Measurements from ENCODE around the gene BIN1. TPM values are rescaled to one million over a fixed set of nuclear protein-coding genes. Genes with fewer than 3 reads are reported as not detected.
A peak's percentile ranks its signal among the peaks of the same experiment; 100 is the strongest.

The BIN1 gene
- polyA plus RNA-seq, 1 of the 3 experiments (the other 2 are of a cell fraction), result 40.3 TPM

- 77% methylated on average over 6 of the region's 6 CpGs for WGBS (ENCODE audit: low lambda C conversion rate)
- DNase-seq, result no peak
- H3K9ac ChIP-seq, result no peak overlapping the region
- POLR2A ChIA-PET, result no interaction called here
- no peak overlapping the region for H3K4me2 ChIP-seq
- H3K9me3 ChIP-seq, result no peaks in the 10 kb centered on the region
- CTCF ChIA-PET, result interaction anchor here (1.0 to 1.9 kb wide), 2 partner anchors 33 to 73 kb away, joined by 3 to 6 read pairs; no protein-coding TSS in a partner anchor
- H3K4me1 ChIP-seq (ENCODE audit: control insufficient read depth in 1 of 2, insufficient read depth in 2 of 2, low read depth in 1 of 2, low read length in 1 of 2), result peaks cover 5 to 48% of the 10 kb centered on the region in 2 experiments; a peak in 2 of 4 replicates
- TF ChIP-seq RFX5 (IDR thresholded peaks at IDR 0.05; ENCODE audit: low read length), result no peak
- H3F3A ChIP-seq (replicated peaks; ENCODE audit: insufficient read depth), result no peaks in the 10 kb centered on the region
- H3K36me3 ChIP-seq (replicated peaks in 1 of 2; ENCODE audit: control insufficient read depth in 1 of 2, insufficient read depth in 2 of 2, low read length in 1 of 2), result no peaks in the 10 kb centered on the region
- no peak overlapping the region for H3K4me3 ChIP-seq (ENCODE audit: low read depth in 2 of 2, low read length in 1 of 2)
- no peaks in the 10 kb centered on the region for H3K27me3 ChIP-seq (ENCODE audit: insufficient read depth)
- H3K27ac ChIP-seq (ENCODE audit: low read depth in 2 of 2, low read length in 1 of 2), result no peak overlapping the region
- peaks cover 13% of the 10 kb centered on the region for H4K20me1 ChIP-seq (ENCODE audit: insufficient read depth)
- H3K79me2 ChIP-seq (ENCODE audit: insufficient read depth), result peaks cover 44% of the 10 kb centered on the region
- H3K9me2 ChIP-seq, result no peaks in the 10 kb centered on the region
- H2AFZ ChIP-seq (ENCODE audit: low read depth), result no peak overlapping the region
These were observed 5.8 kb downstream of the BIN1 start for GRCh38 chr2:127101048-127101611.

- no peak for DNase-seq
- Histone ChIP-seq H3K9me2 (no peaks in the 10 kb centered on the region), H3K27me3 (ENCODE audit: insufficient read depth) (no peaks in the 10 kb centered on the region), H3K36me3 (replicated peaks in 1 of 2; ENCODE audit: control insufficient read depth in 1 of 2, insufficient read depth in 2 of 2, low read length in 1 of 2) (no peaks in the 10 kb centered on the region), H3F3A (replicated peaks; ENCODE audit: insufficient read depth) (no peaks in the 10 kb centered on the region), H3K9me3 (no peaks in the 10 kb centered on the region), H4K20me1 (ENCODE audit: insufficient read depth) (peaks cover 13% of the 10 kb centered on the region), H3K4me2 (no peak overlapping the region), H3K79me2 (ENCODE audit: insufficient read depth) (peaks cover 37% of the 10 kb centered on the region), H3K4me3 (ENCODE audit: low read depth in 2 of 2, low read length in 1 of 2) (no peak overlapping the region), H3K4me1 (ENCODE audit: control insufficient read depth in 1 of 2, insufficient read depth in 2 of 2, low read depth in 1 of 2, low read length in 1 of 2) (peaks cover 5 to 51% of the 10 kb centered on the region in 2 experiments; a peak in 2 of 4 replicates), H2AFZ (ENCODE audit: low read depth) (no peak overlapping the region), H3K27ac (ENCODE audit: low read depth in 2 of 2, low read length in 1 of 2) (no peak overlapping the region), H3K9ac (no peak overlapping the region)
- WGBS (ENCODE audit: low lambda C conversion rate), result 80% methylated on average over 13 of the region's 15 CpGs
- ChIA-PET CTCF (interaction anchor here (1.0 to 1.9 kb wide), 2 partner anchors 32 to 74 kb away, joined by 3 to 6 read pairs; no protein-coding TSS in a partner anchor), POLR2A (no interaction called here)
- TF ChIP-seq FOXJ3 (CRISPR knock-in tag; IDR thresholded peaks at IDR 0.05) (no peak), POLR2AphosphoS5 (IDR thresholded peaks at IDR 0.05; ENCODE audit: low read depth, low read length) (no peak)
These were observed 6.5 kb downstream of the BIN1 start for GRCh38 chr2:127100251-127101047.

GRCh38 chr2:127098711-127099110 is 8.2 kb downstream of the BIN1 start:
- ChIA-PET CTCF (interaction anchor here (1.3 to 1.7 kb wide), 3 partner anchors 31 to 76 kb away, joined by 3 to 4 read pairs (median 4); no protein-coding TSS in a partner anchor), POLR2A (interaction anchor here (0.8 kb wide), 1 partner anchor 8 kb away, joined by 5 read pairs; no protein-coding TSS in a partner anchor)
- no peak overlapping the region for H3K4me3 ChIP-seq (ENCODE audit: low read depth in 2 of 2, low read length in 1 of 2)
- H2AFZ ChIP-seq (ENCODE audit: low read depth), result no peak overlapping the region
- H3K9me2 ChIP-seq, result no peaks in the 10 kb centered on the region
- H3K4me1 ChIP-seq (ENCODE audit: control insufficient read depth in 1 of 2, insufficient read depth in 2 of 2, low read depth in 1 of 2, low read length in 1 of 2), result peaks cover 0 to 46% of the 10 kb centered on the region in 2 experiments; a peak in 1 of 4 replicates
- TF ChIP-seq TAF1 (IDR thresholded peaks at IDR 0.05; ENCODE audit: borderline replicate concordance, low read depth, low read length), result no peak
- no peak for TF ChIP-seq POLR2AphosphoS5 (IDR thresholded peaks at IDR 0.05; ENCODE audit: low read depth, low read length)
- no peak for TF ChIP-seq YY1 (IDR thresholded peaks at IDR 0.05; ENCODE audit: low read depth)
- TF ChIP-seq MEF2A (IDR thresholded peaks at IDR 0.05; ENCODE audit: borderline replicate concordance, low read depth), result no peak
- no peak for TF ChIP-seq RAD21 (IDR thresholded peaks at IDR 0.05; ENCODE audit: low read length)
- TF ChIP-seq CTCF (IDR thresholded peaks at IDR 0.05), result no peak
- TF ChIP-seq CHD2 (IDR thresholded peaks at IDR 0.05; ENCODE audit: low read length, partially characterized antibody), result no peak
- no peak for TF ChIP-seq NRF1 (IDR thresholded peaks at IDR 0.05; ENCODE audit: low read depth, low read length)
- no peak for TF ChIP-seq EZH2phosphoT487 (IDR thresholded peaks at IDR 0.05; ENCODE audit: borderline replicate concordance, low read depth)
- TF ChIP-seq IRF3 (IDR thresholded peaks at IDR 0.05; ENCODE audit: low read depth, low read length), result no peak
- H3K27ac ChIP-seq (ENCODE audit: low read depth in 2 of 2, low read length in 1 of 2), result peak overlapping the region in 1 of 2 experiments; percentile 60; a peak in 1 of 4 replicates
- H3K9ac ChIP-seq, result no peak overlapping the region
- no CpG with 5 or more reads among the region's 7 CpGs for WGBS (ENCODE audit: low lambda C conversion rate)
- no peaks in the 10 kb centered on the region for H3F3A ChIP-seq (replicated peaks; ENCODE audit: insufficient read depth)
- peak; percentile 68 for DNase-seq
- peaks cover 16% of the 10 kb centered on the region for H4K20me1 ChIP-seq (ENCODE audit: insufficient read depth)
- peaks cover 21% of the 10 kb centered on the region; the same call in 1 of the 2 replicates for H3K79me2 ChIP-seq (ENCODE audit: insufficient read depth)
- H3K27me3 ChIP-seq (ENCODE audit: insufficient read depth), result no peaks in the 10 kb centered on the region
- H3K9me3 ChIP-seq, result no peaks in the 10 kb centered on the region
- no peak overlapping the region for H3K4me2 ChIP-seq
- no peaks in the 10 kb centered on the region for H3K36me3 ChIP-seq (replicated peaks in 1 of 2; ENCODE audit: control insufficient read depth in 1 of 2, insufficient read depth in 2 of 2, low read length in 1 of 2)
